Measurements from ENCODE around the gene ADCY3. TPM values are rescaled to one million over a fixed set of nuclear protein-coding genes. Genes with fewer than 3 reads are reported as not detected.

Gene ADCY3
- total and polyA plus RNA-seq, 9 of the 15 experiments (the other 6 are each of a cell fraction or from before 2014, with no cell fraction given): 1.5 to 54.8 (median 26.3) TPM

- TF ChIP-seq TEAD4 (IDR thresholded peaks at IDR 0.05; ENCODE audit: low read length): no peak; the same call in 1 of the 2 replicates
- no peak for TF ChIP-seq TEAD4 (CRISPR knock-in tag; IDR thresholded peaks at IDR 0.05; ENCODE audit: borderline replicate concordance)
- 0 out of 2 replicates have a peak, but pooled peaks have one; percentile 30 for TF ChIP-seq CBX1 (IDR thresholded peaks at IDR 0.05; ENCODE audit: low read depth)
- no peak for TF ChIP-seq ZNF609 (CRISPR knock-in tag; IDR thresholded peaks at IDR 0.05; ENCODE audit: borderline replicate concordance)
- TF ChIP-seq RAD21 (CRISPR knock-in tag; conservative IDR thresholded peaks at IDR 0.05 in 1 of 2, IDR thresholded peaks at IDR 0.05 in 1 of 2): peak in 1 of 2 experiments; percentile 45; a peak in 2 of 4 replicates
Observed at GRCh38 chr2:24824966-24825882, 94.8 kb downstream of the ADCY3 start (continued).
